K562 (cell line): Measurements from ENCODE around the gene DPM1. TPM values are rescaled to one million over a fixed set of nuclear protein-coding genes. Genes with fewer than 3 reads are reported as not detected.

Source experiments
- CREB5 ChIP-seq: fragments of 250-450 bp; sonication (Bioruptor Pico); IDR thresholded peaks from 2 replicates; pipeline ENCODE4 v1.5.0; 2020; ENCODE audit warnings: mild to moderate bottlenecking
- DACH1 ChIP-seq: fragments of 450-650 bp; IDR thresholded peaks from 2 replicates; pipeline ENCODE4 v1.6.1; 2018; ENCODE audit not compliant: partially characterized antibody
- E2F8 ChIP-seq: fragments of 450-650 bp; IDR thresholded peaks from 2 replicates; pipeline ENCODE4 v1.7.1; 2018; ENCODE audit warnings: mild to moderate bottlenecking, low read depth; ENCODE audit not compliant: partially characterized antibody
- GATAD2B ChIP-seq: fragments of 450-650 bp; IDR thresholded peaks from 2 replicates; pipeline ENCODE4 v1.6.1; 2017; ENCODE audit warnings: mild to moderate bottlenecking, borderline replicate concordance
- HNRNPH1 ChIP-seq: fragments of 200-400 bp; formaldehyde crosslinking; optimal IDR thresholded peaks from 2 replicates; pipeline ENCODE3; 2017; ENCODE audit warnings: low read depth, mild to moderate bottlenecking, low read length, moderate library complexity
- IRF9 ChIP-seq: fragments of 450-650 bp; IDR thresholded peaks from 2 replicates; pipeline ENCODE4 v1.6.1; 2016; ENCODE audit warnings: missing biosample characterization, missing genetic modification characterization
- KDM2B ChIP-seq: fragments of 250-450 bp; sonication (Bioruptor Pico); IDR thresholded peaks from 2 replicates; pipeline ENCODE4 v1.8.0; 2021; ENCODE audit warnings: mild to moderate bottlenecking, moderate library complexity
- NFYB ChIP-seq: IDR thresholded peaks from 2 replicates; pipeline ENCODE4 v1.6.1; 2011; ENCODE audit warnings: mild to moderate bottlenecking, moderate library complexity; ENCODE audit not compliant: insufficient read length; ENCODE audit errors: extremely low read depth
- NR3C1 ChIP-seq: sonication (generic); formaldehyde crosslinking; IDR thresholded peaks from 2 replicates; pipeline ENCODE4 v1.8.1; 2022; ENCODE audit warnings: missing genetic modification reagents
- RBM22 ChIP-seq: fragments of 200-400 bp; formaldehyde crosslinking; IDR thresholded peaks from 2 replicates; pipeline ENCODE4 v1.6.1; 2018; ENCODE audit warnings: low read length, low read depth; ENCODE audit not compliant: poor library complexity, severe bottlenecking
- SMARCC2 ChIP-seq: fragments of 450-650 bp; IDR thresholded peaks from 2 replicates; pipeline ENCODE4 v1.6.1; 2017; ENCODE audit warnings: antibody characterized with exemption, moderate library complexity, mild to moderate bottlenecking, low read depth
- ZFP36 ChIP-seq: fragments of 150-350 bp; IDR thresholded peaks from 2 replicates; pipeline ENCODE4 v1.6.1; 2018; ENCODE audit warnings: low read length, low read depth; ENCODE audit not compliant: partially characterized antibody
- polyA plus RNA-seq, 8 experiments: library from polyadenylated mRNA; depleted of rRNA in 4 of 8; stranded (reverse) in 5 of 8; unstranded in 3 of 8; fragments of >200 nt; fragmentation: Nextera tagmentation in 2 of 8; fragmentation: Illumina TruSeq in 1 of 8; extraction: Ambion mirVana in 2 of 8; extraction: Trizol in 1 of 8; gene quantifications; 2 replicates each; pipeline versions ENCODE4 v1.2.1 to v1.2.3, GENCODE V29; 2011 to 2014; ENCODE audit warnings: inconsistent platforms in 1 of 8, missing spikeins in 1 of 8
- total RNA-seq, 7 experiments: library from RNA; depleted of rRNA in 6 of 7; stranded (reverse); fragments of >200 nt in 6 of 7; fragmentation: Illumina TruSeq in 2 of 7; extraction: Trizol in 2 of 7; gene quantifications; 2 replicates each; pipeline versions ENCODE4 v1.2.1 to v1.2.3, GENCODE V29; 2011 to 2021; ENCODE audit warnings: low replicate concordance in 1 of 7
- TF ChIP-seq, protein P1 (sequence below): sonication (generic); formaldehyde crosslinking; IDR thresholded peaks from 2 replicates; pipeline ENCODE4 v1.4.0; 2020; ENCODE audit warnings: mild to moderate bottlenecking, missing genetic modification reagents
- TF ChIP-seq, protein P2 (sequence below), 2 experiments: fragments of 450-650 bp; IDR thresholded peaks; 2 replicates each; pipeline ENCODE4 v1.6.1; 2018; ENCODE audit warnings: mild to moderate bottlenecking in 2 of 2, low read depth in 1 of 2; ENCODE audit not compliant: partially characterized antibody in 2 of 2

DPM1 gene
- total and polyA plus RNA-seq, 9 of the 15 experiments (the other 6 are each of a cell fraction or from before 2014, with no cell fraction given), result 75.2 to 190 (median 153) TPM

DNA sequence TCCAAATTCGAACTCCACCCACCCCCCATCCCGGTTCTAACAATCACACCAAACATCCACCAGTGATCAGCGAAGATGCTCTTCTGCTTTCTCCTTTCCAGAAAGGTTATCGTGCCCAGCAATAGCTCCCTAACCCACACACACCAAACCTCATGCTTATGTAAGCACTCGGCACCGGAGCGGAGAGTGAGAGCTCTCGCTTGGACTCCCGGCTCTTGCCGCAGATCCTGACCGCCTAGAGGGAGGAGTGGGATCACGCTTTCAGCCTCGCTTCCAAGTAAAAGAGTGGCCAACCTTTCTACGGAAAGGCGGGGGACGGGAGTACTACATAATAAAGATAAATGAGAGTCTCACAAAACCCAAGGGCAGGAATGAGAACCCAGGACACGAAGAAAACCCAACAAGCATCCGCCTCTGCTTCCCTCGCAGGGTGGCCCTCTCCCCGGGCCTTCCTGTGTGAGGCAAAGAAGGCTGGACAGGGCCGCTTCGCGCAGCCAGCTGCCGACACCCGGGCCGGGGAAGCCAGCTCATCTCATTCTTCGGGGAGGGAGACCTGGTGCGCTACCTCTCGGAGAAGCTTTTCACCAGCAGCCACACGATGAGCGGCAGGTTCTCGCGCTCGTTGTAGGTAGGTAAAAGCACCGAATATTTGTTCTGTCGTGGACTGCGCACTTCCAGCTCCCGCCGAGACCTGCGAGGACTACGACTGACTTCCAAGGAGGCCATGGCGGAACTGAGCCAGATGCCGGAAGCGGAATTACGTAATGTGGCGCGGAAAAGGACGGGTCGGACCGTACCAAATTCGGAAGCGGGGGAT is at the start of gene DPM1 (continued):
- TF ChIP-seq NR3C1, result no peak; the same call in 1 of the 2 replicates
- TF ChIP-seq KDM2B (CRISPR knock-in tag), result no peak
- TF ChIP-seq CREB5 (CRISPR knock-in tag), result no peak
- no peak for TF ChIP-seq GATAD2B
- no peak for TF ChIP-seq HNRNPH1
- no peak for TF ChIP-seq RBM22
- TF ChIP-seq DACH1, result no peak
- no peak for TF ChIP-seq SMARCC2
- no peak for TF ChIP-seq NFYB
- 0 out of 2 replicates have a peak, but pooled peaks have one; percentile 12 for TF ChIP-seq IRF9 (tag)
- TF ChIP-seq, protein P1, sequence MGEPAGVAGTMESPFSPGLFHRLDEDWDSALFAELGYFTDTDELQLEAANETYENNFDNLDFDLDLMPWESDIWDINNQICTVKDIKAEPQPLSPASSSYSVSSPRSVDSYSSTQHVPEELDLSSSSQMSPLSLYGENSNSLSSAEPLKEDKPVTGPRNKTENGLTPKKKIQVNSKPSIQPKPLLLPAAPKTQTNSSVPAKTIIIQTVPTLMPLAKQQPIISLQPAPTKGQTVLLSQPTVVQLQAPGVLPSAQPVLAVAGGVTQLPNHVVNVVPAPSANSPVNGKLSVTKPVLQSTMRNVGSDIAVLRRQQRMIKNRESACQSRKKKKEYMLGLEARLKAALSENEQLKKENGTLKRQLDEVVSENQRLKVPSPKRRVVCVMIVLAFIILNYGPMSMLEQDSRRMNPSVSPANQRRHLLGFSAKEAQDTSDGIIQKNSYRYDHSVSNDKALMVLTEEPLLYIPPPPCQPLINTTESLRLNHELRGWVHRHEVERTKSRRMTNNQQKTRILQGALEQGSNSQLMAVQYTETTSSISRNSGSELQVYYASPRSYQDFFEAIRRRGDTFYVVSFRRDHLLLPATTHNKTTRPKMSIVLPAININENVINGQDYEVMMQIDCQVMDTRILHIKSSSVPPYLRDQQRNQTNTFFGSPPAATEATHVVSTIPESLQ (CRISPR knock-in tag), result no peak
- no peak for TF ChIP-seq E2F8
- no peak for TF ChIP-seq ZFP36
- TF ChIP-seq, protein P2, sequence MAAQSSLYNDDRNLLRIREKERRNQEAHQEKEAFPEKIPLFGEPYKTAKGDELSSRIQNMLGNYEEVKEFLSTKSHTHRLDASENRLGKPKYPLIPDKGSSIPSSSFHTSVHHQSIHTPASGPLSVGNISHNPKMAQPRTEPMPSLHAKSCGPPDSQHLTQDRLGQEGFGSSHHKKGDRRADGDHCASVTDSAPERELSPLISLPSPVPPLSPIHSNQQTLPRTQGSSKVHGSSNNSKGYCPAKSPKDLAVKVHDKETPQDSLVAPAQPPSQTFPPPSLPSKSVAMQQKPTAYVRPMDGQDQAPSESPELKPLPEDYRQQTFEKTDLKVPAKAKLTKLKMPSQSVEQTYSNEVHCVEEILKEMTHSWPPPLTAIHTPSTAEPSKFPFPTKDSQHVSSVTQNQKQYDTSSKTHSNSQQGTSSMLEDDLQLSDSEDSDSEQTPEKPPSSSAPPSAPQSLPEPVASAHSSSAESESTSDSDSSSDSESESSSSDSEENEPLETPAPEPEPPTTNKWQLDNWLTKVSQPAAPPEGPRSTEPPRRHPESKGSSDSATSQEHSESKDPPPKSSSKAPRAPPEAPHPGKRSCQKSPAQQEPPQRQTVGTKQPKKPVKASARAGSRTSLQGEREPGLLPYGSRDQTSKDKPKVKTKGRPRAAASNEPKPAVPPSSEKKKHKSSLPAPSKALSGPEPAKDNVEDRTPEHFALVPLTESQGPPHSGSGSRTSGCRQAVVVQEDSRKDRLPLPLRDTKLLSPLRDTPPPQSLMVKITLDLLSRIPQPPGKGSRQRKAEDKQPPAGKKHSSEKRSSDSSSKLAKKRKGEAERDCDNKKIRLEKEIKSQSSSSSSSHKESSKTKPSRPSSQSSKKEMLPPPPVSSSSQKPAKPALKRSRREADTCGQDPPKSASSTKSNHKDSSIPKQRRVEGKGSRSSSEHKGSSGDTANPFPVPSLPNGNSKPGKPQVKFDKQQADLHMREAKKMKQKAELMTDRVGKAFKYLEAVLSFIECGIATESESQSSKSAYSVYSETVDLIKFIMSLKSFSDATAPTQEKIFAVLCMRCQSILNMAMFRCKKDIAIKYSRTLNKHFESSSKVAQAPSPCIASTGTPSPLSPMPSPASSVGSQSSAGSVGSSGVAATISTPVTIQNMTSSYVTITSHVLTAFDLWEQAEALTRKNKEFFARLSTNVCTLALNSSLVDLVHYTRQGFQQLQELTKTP (IDR thresholded peaks at IDR 0.05; ENCODE audit: low read depth in 1 of 2, partially characterized antibody in 2 of 2), result no peak
